Activated CD4-positive, alpha-beta T cell treated with anti-CD3 and anti-CD28 coated beads, Interleukin-2, amount 10 ng/mL, durations not matched to agents 7 days and 5 days (primary cell): ENCODE data around the gene GTPBP2. TPM values are rescaled to one million over a fixed set of nuclear protein-coding genes. Genes with fewer than 3 reads are reported as not detected.
"Not testable (repeated sequence)": the region's sequence is repeated elsewhere in the genome, so short reads cannot be mapped to it uniquely, and the experiment has no call there.

Source experiments
- CTCF ChIA-PET: fragments of 350-600 bp; sonication (Branson Sonifier 250); formaldehyde crosslinking; loops from one replicate; lab custom pipeline; 2021; ENCODE audit warnings: antibody characterized with exemption; lab: Charles Lee
- POLR2A ChIA-PET: fragments of 350-600 bp; sonication (Branson Sonifier 250); formaldehyde crosslinking; loops from one replicate; lab custom pipeline; 2021; ENCODE audit warnings: antibody characterized with exemption; lab: Charles Lee
- DNase-seq: peaks from one replicate; pipeline ENCODE4 v3.0.0-alpha.2; 2020
- H3K27ac Mint-ChIP-seq: one replicate; pipeline ENCODE4 v1.8.0; 2021; ENCODE audit warnings: mild to moderate bottlenecking, moderate library complexity, mixed read lengths
- H3K27me3 Mint-ChIP-seq: one replicate; pipeline ENCODE4 v1.8.0; 2021; ENCODE audit warnings: mixed read lengths
- H3K36me3 Mint-ChIP-seq: one replicate; pipeline ENCODE4 v1.8.0; 2021; ENCODE audit warnings: low read depth, mixed read lengths
- H3K4me1 Mint-ChIP-seq: one replicate; pipeline ENCODE4 v1.8.0; 2021; ENCODE audit warnings: mixed read lengths
- H3K4me3 Mint-ChIP-seq: one replicate; pipeline ENCODE4 v1.8.0; 2021; ENCODE audit warnings: mild to moderate bottlenecking, moderate library complexity, mixed read lengths
- H3K9me3 Mint-ChIP-seq: one replicate; pipeline ENCODE4 v1.8.0; 2021; ENCODE audit warnings: mixed read lengths
- total RNA-seq, 2 experiments: library from RNA; stranded (reverse); gene quantifications; one replicate each; pipeline ENCODE4 v1.2.3, GENCODE V29; 2021

The GTPBP2 gene
- total RNA-seq, 2 experiments from 2014 or later: 91.9 to 98.3 TPM

DNA sequence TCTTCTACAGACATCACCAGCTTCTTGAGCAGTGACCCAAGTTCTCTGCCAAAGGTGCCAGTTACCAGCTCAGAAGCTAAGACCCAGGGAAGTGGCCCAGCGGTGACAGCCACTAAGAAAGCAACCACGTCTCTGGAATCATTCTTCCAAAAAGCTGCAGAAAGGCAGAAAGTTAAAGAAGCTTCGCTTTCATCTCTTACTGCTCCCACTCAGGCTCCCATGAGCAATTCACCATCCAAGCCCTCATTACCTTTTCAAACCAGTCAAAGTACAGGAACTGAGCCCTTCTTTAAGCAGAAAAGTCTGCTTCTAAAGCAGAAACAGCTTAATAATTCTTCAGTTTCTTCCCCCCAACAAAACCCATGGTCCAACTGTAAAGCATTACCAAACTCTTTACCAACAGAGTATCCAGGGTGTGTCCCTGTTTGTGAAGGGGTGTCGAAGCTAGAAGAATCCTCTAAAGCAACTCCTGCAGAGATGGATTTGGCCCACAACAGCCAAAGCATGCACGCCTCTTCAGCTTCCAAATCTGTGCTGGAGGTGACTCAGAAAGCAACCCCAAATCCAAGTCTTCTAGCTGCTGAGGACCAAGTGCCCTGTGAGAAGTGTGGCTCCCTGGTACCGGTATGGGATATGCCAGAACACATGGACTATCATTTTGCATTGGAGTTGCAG is 15.2 kb downstream of the GTPBP2 start:
- Mint-ChIP-seq H3K4me3 (no peak overlapping the region), H3K27me3 (no peaks in the 10 kb centered on the region), H3K36me3 (peaks cover 52% of the 10 kb centered on the region), H3K27ac (no peak overlapping the region), H3K9me3 (no peaks in the 10 kb centered on the region), H3K4me1 (peaks cover 2% of the 10 kb centered on the region)
- ChIA-PET CTCF (interaction anchor here (0.9 to 2.0 kb wide), 5 partner anchors 11 to 74 kb away, joined by 3 to 4 read pairs (median 3); no protein-coding TSS in a partner anchor), POLR2A (no interaction called here)
- DNase-seq: no peak

DNA sequence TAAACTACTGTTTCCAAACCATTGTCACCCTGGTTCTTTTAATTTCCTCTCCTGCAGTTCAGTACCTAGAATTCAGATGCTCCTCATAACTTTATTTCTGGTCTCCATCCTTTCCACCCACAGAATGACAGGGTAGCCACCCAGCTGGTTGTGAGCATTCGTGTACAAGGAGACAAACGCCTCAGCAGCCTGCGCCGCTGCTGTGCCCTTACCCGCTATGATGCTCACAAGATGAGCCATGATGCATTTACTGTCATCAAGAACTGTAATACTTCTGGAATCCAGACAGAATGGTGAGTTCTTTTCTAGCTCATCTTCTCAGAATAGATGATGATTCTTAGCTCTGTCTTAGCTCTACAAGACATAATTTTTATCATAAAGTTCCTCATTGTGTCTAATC is 18.6 kb downstream of the GTPBP2 start:
- no peaks in the 10 kb centered on the region for H3K27me3 Mint-ChIP-seq

DNA sequence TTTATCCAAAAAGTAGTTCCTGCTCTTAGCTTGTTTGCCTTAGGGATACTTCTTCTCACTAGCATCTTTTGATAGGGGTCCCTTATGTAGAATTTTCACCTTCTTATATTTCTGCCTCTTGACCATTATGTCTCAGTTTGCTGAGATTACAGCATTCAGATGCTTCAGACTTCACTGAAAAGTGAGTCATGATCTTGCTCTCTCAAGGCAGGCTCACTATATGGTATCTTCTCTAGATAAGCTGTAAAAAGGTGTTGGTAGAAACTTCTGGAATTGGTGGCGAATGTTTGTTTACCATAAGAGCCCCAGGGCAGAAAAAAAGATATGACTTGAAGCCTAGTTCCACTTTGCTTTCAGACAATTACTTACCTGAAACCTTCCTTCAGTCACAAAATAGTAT is 19.7 kb downstream of the GTPBP2 start:
- POLR2A ChIA-PET: no interaction called here
- CTCF ChIA-PET: interaction anchor here (1.4 kb wide), 1 partner anchor 11 kb away, joined by 3 read pairs; no protein-coding TSS in a partner anchor

More for the DNA sequence above, 18.6 kb downstream of the GTPBP2 start:
- Mint-ChIP-seq H3K36me3 (peaks cover 56% of the 10 kb centered on the region), H3K4me1 (peaks cover 7% of the 10 kb centered on the region), H3K27ac (no peak overlapping the region), H3K9me3 (no peaks in the 10 kb centered on the region), H3K4me3 (no peak overlapping the region)
- ChIA-PET POLR2A (no interaction called here), CTCF (interaction anchor here (1.1 kb wide), 1 partner anchor 10 kb away, joined by 3 read pairs; no protein-coding TSS in a partner anchor)
- DNase-seq: no peak

DNA sequence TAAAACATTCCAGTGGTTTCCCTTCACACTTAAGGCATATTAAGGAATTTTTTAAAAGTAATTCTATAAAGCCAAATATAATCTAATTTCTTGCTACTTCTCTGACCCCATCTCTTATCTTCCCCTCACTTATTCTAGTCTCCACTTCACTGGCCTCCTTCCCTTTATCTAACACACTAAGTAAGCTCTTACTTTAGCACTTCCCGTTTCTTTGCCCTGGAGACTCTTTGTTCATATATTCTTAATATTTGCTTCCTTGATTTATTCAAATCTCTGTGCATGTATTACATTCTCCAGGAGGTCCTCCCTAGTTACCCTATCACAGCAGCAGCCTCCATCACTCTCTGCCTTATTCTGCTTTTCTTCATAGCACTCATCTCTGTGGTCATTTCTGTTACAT is 20.3 kb downstream of the GTPBP2 start:
- H3K36me3 Mint-ChIP-seq: peaks cover 56% of the 10 kb centered on the region
- H3K4me1 Mint-ChIP-seq: peaks cover 7% of the 10 kb centered on the region
- ChIA-PET POLR2A (no interaction called here), CTCF (interaction anchor here (0.6 to 1.4 kb wide), 2 partner anchors 12 to 380 kb away, joined by 3 to 4 read pairs; no protein-coding TSS in a partner anchor)
- DNase-seq: no peak
- no peak overlapping the region for H3K27ac Mint-ChIP-seq
- no peak overlapping the region for H3K4me3 Mint-ChIP-seq
- no peaks in the 10 kb centered on the region for H3K27me3 Mint-ChIP-seq
- no peaks in the 10 kb centered on the region for H3K9me3 Mint-ChIP-seq

More for the DNA sequence above, 19.7 kb downstream of the GTPBP2 start:
- DNase-seq: no peak
- H3K4me1 Mint-ChIP-seq: peaks cover 7% of the 10 kb centered on the region
- peaks cover 55% of the 10 kb centered on the region for H3K36me3 Mint-ChIP-seq
- H3K9me3 Mint-ChIP-seq: no peaks in the 10 kb centered on the region
- H3K27me3 Mint-ChIP-seq: no peaks in the 10 kb centered on the region
- no peak overlapping the region for H3K27ac Mint-ChIP-seq
- no peak overlapping the region for H3K4me3 Mint-ChIP-seq

DNA sequence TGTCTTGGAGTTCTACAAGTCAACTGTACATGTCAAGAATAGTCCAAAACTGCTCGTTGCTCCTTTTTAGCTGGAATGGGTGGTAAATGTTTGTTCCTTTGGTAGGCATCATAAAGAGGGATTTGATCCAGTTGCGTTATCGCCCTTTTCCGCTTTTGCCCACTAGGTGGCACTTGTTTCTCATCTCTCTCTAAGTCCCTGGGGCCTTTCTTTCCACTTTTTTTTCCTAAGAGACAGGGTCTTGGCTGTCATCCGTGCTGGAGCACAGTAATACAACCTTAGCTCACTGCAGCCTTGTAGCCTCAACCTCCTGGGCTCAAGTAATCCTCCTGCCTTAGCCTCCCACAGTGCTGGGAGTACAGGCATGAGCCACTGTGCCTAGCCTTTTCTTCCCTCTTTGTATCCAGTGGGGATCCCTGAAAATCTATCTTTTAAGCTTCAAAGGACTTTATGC is 20.7 kb downstream of the GTPBP2 start:
- peaks cover 56% of the 10 kb centered on the region for H3K36me3 Mint-ChIP-seq
- peaks cover 7% of the 10 kb centered on the region for H3K4me1 Mint-ChIP-seq
- no peaks in the 10 kb centered on the region for H3K27me3 Mint-ChIP-seq
- peak; percentile 67 for DNase-seq
- H3K27ac Mint-ChIP-seq: no peak overlapping the region
- ChIA-PET POLR2A (no interaction called here), CTCF (interaction anchor here (0.6 to 1.4 kb wide), 4 partner anchors 8 to 379 kb away, joined by 3 to 4 read pairs (median 4); no protein-coding TSS in a partner anchor)
- no peaks in the 10 kb centered on the region for H3K9me3 Mint-ChIP-seq
- H3K4me3 Mint-ChIP-seq: no peak overlapping the region

DNA sequence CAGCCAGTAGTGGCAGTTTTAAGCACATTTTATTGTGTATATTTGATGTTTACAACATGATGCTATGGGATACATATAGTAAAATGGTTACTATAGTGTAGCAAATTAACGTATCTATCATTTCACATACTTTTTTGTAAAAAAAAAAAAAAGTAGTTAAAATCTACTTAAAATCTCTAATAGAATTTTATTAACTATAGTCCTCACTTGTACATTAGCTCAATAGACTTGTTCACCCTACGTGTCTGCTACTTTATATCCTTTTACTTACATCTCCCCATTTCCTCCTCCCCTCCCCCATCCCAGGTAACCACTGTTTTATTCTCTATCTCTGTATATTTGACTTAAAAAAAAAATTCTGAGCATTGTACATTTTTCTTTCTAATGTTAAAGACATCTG is 23.0 kb downstream of the GTPBP2 start:
- H3K9me3 Mint-ChIP-seq: no peaks in the 10 kb centered on the region
- DNase-seq: no peak
- peaks cover 60% of the 10 kb centered on the region for H3K36me3 Mint-ChIP-seq
- POLR2A ChIA-PET: no interaction called here
- H3K4me3 Mint-ChIP-seq: no peak overlapping the region
- H3K4me1 Mint-ChIP-seq: peaks cover 7% of the 10 kb centered on the region
- H3K27me3 Mint-ChIP-seq: no peaks in the 10 kb centered on the region
- H3K27ac Mint-ChIP-seq: no peak overlapping the region
- CTCF ChIA-PET: interaction anchor here (0.6 to 0.7 kb wide), 3 partner anchors 50 to 292 kb away, joined by 3 to 4 read pairs (median 3); no protein-coding TSS in a partner anchor

DNA sequence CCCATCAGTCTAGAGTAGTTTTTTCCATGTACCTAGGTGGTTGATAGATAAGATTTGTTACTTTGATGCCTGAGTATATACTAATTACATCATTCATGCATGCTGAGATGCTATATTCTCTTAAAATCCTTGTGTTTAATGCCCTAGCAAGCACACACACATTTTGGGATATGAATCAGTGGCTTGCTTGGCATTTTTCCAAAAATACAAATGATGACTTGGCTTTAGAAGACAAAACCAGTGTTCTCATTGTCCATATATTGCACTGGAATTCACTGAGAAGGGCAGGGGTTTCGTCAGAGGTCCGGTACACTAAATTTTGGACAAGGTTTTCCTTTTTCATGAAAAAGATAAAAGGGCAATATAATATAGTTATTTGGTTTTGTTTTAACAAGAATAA is 24.9 kb downstream of the GTPBP2 start:
- ChIA-PET CTCF (no interaction called here), POLR2A (no interaction called here)

DNA sequence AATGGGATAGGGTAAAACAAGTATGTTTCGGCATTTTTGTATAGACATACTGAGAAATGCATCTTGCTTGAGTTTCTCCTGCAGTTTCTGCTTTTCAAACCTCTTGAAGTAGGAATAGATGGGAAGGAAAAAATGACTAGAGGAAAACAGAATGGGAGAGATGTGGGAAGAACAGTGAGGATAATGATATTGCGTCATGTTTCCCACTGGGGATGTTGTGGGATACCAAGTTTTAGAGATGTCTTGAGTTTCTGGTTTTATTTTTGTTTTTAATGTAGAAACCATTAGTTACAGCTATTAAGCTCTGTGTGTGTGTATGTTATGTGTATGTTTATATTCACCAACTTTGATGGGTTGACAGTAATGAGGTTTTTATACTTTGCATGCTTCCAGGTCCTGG is 28.5 kb downstream of the GTPBP2 start:
- ChIA-PET CTCF (interaction anchor here (0.6 to 1.2 kb wide), 3 partner anchors 7 to 24 kb away, joined by 3 read pairs; no protein-coding TSS in a partner anchor), POLR2A (no interaction called here)
- no peak for DNase-seq
- Mint-ChIP-seq H3K4me3 (no peak overlapping the region), H3K9me3 (no peaks in the 10 kb centered on the region), H3K27ac (no peak overlapping the region), H3K36me3 (peaks cover 54% of the 10 kb centered on the region), H3K27me3 (no peaks in the 10 kb centered on the region), H3K4me1 (no peaks in the 10 kb centered on the region)

More for the DNA sequence above, 24.9 kb downstream of the GTPBP2 start:
- Mint-ChIP-seq H3K36me3 (peaks cover 63% of the 10 kb centered on the region), H3K27ac (peak overlapping the region; percentile 54), H3K27me3 (no peaks in the 10 kb centered on the region), H3K4me3 (no peak overlapping the region), H3K4me1 (peaks cover 7% of the 10 kb centered on the region), H3K9me3 (no peaks in the 10 kb centered on the region)
- no peak for DNase-seq

DNA sequence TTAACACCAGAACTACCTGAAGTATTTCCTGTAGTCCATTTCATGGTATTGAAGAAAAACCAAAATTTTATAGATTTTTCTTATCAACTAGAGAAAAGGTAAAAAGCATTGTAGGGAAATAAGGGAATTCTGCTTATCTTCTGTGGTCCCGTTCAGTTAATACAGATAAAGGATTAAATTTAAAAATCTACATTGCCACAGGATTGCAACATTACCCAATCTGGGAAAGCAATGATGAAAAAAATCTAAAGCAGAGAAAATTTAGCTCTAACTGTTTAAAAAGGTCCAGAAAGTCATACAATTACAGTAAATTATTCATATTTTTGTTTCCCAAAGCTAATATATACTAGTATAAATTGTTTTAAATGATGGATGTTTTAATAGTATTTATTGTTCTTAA is 35.1 kb downstream of the GTPBP2 start:
- Mint-ChIP-seq H3K27ac (no peak overlapping the region), H3K27me3 (no peaks in the 10 kb centered on the region), H3K4me3 (no peak overlapping the region), H3K36me3 (peaks cover 31% of the 10 kb centered on the region), H3K9me3 (no peaks in the 10 kb centered on the region), H3K4me1 (peaks cover 10% of the 10 kb centered on the region)
- ChIA-PET POLR2A (no interaction called here), CTCF (interaction anchor here (1.0 to 1.6 kb wide), 4 partner anchors 9 to 62 kb away, joined by 4 to 6 read pairs (median 4); no protein-coding TSS in a partner anchor)
- no peak for DNase-seq

DNA sequence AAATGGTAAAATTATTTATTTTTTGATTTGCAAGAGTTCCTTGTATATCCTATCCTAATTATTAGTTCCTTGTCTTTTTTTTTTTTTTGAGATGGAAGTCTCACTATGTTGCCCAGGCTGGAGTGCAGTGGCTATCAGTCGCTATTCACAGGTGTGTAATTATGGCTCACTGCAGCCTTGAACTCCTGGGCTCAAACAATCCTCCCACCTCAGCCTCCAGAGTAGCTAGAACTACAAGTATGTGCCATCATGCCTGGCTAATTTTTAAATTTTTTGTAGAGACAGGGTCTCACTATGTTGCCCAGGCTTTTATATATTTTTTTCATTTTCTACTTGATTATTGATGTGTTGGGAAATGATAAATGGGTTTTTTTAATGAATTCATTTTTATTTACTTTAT is 39.5 kb downstream of the GTPBP2 start:
- H3K4me3 Mint-ChIP-seq, H3K9me3 Mint-ChIP-seq, DNase-seq, POLR2A ChIA-PET, H3K27me3 Mint-ChIP-seq, H3K27ac Mint-ChIP-seq: not testable (repeated sequence)
- H3K4me1 Mint-ChIP-seq: peaks cover 30% of the 10 kb centered on the region
- CTCF ChIA-PET: interaction anchor here (0.6 kb wide), 2 partner anchors 90 to 140 kb away, joined by 3 read pairs; no protein-coding TSS in a partner anchor
- peaks cover 47% of the 10 kb centered on the region for H3K36me3 Mint-ChIP-seq

DNA sequence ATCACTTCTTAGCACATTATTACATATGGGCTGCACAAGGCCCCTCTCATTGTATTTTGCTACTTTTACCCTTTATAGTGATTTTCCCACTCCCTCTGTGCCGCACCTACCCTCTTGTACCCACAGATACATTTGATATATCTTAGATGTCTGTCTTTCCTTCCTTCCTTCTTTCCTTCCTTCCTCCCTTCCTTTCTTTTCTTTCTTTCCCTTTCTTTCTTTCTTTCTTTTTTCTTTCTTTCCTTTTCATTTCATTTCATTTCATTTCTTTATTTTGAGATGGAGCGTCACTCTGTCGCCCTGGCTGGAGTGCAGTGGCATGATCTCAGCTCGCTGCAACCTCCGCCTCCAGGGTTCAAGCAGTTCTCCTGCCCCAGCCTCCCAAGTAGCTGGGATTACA is 40.9 kb downstream of the GTPBP2 start:
- Mint-ChIP-seq H3K27ac (no peak overlapping the region), H3K4me1 (peaks cover 42% of the 10 kb centered on the region), H3K27me3 (no peaks in the 10 kb centered on the region), H3K36me3 (peaks cover 59% of the 10 kb centered on the region), H3K9me3 (no peaks in the 10 kb centered on the region), H3K4me3 (no peak overlapping the region)
- no peak for DNase-seq
- CTCF ChIA-PET: interaction anchor here (1.4 kb wide), 1 partner anchor 17 kb away, joined by 4 read pairs; no protein-coding TSS in a partner anchor
- POLR2A ChIA-PET: no interaction called here

DNA sequence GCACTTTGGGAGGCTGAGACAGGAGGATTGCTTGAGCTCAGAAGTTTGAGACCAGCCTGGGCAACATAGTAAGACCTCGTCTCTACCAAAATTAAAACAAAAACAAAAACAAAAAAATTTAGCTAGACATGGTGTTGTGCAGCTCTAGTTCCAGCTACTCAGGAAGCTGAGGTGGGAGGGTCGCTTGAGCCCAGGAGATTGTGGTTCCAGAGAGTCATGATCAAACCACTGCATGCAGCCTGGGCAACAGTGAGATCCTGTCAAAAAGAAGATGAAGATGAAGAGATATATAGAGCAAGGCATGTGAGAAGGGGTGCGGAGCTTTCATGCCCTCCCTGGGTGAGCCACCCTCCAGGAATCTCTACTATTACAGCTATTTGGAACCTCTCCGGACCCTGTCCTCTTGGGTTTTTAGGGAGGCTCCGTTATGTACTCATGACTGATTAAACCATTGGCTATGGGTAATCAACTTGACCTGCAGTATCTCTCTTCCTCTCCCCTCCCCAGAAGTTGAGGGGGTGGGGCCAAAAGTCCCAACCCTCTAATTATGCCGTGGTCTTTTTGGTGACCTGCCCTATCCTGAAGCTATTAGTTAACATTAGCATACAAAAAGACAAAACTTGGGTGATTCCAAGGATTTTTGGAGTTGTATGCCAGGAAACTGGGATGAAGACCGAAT is 44.0 kb downstream of the GTPBP2 start:
- peak; percentile 70 for DNase-seq
- H3K27me3 Mint-ChIP-seq: no peaks in the 10 kb centered on the region
- POLR2A ChIA-PET: interaction anchor here (0.6 kb wide), 2 partner anchors 69 to 854 kb away, joined by 3 read pairs; no protein-coding TSS in a partner anchor
- H3K36me3 Mint-ChIP-seq: peaks cover 63% of the 10 kb centered on the region
- H3K27ac Mint-ChIP-seq: peak overlapping the region; percentile 93
- CTCF ChIA-PET: interaction anchor here (1.2 to 1.3 kb wide), 2 partner anchors 10 to 13 kb away, joined by 3 to 6 read pairs; no protein-coding TSS in a partner anchor
- peaks cover 49% of the 10 kb centered on the region for H3K4me1 Mint-ChIP-seq
- no peaks in the 10 kb centered on the region for H3K9me3 Mint-ChIP-seq
- H3K4me3 Mint-ChIP-seq: peak overlapping the region; percentile 37
